HG03457 (cell line): ENCODE results near the gene ASAP2.

Source experiments
- ATAC-seq: cut with Tn5 transposase; IDR thresholded peaks from one replicate; pipeline ENCODE4 v1.9.1; 2021; ENCODE audit warnings: moderate number of reproducible peaks; ENCODE audit not compliant: unreplicated experiment

ASAP2 gene

GRCh38 chr2:9374071-9374730, 167.6 kb downstream of the ASAP2 start:
- no peak for ATAC-seq

- ATAC-seq: no peak
These were observed 169.3 kb downstream of the ASAP2 start for GRCh38 chr2:9375857-9376428.

GRCh38 chr2:9377461-9378097, 171.0 kb downstream of the ASAP2 start:
- no peak for ATAC-seq

DNA sequence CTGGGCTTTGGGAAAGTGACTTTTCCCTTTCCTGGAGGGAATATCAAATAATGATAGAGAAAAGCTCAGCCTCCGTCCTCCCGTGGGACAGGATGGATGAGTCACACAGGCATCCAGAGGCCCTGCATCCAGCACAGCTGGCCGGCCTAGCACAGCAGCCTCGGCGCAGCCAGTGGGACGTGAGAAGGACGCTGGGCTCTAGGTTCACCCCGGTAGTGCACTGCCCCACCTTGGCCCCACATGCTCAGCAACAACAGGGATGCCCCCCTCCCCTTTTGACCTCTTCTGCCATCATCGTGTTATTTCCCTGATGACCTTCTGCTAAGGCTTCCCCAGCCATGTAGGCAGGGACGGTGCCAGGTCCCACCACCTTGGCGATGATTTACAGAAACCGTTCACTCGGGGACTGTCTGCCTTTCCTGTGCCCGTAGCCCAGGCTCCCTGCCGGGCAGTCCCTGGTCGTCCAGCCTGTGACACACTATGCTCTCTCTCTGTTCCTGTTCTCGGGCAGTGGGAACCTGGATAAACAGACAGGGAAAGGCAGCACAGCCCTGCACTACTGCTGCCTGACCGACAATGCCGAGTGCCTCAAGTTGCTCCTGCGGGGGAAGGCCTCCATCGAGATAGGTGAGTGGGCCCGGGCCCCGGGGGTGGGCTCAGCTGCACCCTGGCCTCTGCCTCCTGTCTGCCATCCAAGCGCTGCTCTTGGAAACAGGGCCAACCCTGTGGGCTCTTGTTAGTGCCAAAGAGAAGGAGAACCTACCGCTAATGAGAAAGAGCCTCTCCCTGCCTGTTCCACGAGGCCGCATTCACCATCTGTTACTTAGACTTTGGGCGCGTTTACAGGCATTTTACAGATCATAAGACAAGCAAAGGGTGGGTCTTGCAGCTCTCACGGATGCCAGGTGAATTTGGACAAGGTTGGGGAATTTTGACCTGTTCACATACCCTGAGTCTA, 172.1 kb downstream of the ASAP2 start:
- no peak for ATAC-seq

DNA sequence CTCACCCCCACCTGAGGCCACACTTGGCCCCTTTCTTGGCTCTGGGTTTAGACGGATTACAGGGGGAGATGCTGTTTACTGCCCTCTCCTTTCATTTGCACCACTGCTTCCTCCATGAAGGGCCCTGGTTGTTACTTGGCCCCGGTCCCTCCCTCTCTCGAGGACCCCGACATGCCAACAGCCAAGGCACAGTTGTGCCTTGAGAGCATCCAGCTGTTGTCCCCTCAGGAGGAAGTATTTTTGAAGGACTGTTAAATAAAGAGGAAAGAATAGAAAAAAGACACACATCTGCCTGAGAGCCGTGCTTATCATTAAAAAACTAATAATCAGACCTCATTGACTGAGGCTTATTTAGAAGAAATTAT, 172.8 kb downstream of the ASAP2 start:
- ATAC-seq: no peak

- ATAC-seq: no peak
These were observed 174.4 kb downstream of the ASAP2 start for GRCh38 chr2:9380702-9381628.

DNA sequence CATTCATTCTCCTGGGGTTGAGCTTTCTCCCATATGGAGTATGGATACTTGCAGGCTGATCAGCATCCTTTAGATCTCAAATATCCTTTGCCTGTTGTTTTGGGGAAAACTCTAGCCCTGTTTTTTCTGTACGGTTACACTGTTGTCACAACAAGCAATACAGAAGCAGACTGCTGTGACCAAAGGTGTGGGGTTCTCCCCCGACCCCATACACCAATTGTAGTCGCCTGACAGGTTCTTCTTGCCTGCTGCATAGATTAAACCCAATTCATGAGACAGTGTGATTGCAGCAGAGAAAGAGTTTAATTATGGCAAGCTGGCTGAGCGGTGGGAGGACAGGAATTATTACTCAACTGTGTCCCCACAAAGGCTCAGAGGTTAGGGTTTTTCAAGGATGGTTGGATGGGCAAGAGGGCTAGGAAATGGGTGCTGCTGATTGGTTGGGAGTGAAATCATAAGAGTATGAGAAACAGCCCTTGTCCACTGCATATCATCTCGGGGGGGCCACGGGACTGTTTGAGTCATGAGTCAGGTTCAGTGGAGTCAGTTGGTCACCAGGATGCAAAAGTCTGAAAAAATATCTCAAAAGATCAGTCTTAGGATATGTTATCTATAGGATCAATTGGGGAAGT, 176.1 kb downstream of the ASAP2 start:
- ATAC-seq: no peak

GRCh38 chr2:9384521-9384920, 177.9 kb downstream of the ASAP2 start:
- no peak for ATAC-seq

DNA sequence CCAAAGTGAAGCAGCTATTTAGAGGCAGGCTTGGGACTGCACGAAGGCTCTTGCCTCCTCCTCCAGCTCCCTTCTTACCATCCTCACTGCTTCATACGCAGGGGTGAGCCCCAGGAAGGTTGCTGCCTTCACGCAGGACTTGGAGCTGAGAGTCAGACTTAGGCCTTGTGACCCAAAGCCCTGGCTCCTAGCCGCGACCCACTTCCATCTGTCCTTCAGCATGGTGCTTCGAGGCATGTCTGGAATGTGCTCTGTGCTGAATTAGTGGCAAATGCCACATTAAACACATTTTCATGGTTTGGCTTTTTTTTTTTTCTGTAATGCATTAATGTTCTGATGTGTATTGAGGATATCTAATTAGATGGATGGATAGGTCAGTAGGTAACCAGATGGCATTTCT, 179.2 kb downstream of the ASAP2 start:
- ATAC-seq: no peak

DNA sequence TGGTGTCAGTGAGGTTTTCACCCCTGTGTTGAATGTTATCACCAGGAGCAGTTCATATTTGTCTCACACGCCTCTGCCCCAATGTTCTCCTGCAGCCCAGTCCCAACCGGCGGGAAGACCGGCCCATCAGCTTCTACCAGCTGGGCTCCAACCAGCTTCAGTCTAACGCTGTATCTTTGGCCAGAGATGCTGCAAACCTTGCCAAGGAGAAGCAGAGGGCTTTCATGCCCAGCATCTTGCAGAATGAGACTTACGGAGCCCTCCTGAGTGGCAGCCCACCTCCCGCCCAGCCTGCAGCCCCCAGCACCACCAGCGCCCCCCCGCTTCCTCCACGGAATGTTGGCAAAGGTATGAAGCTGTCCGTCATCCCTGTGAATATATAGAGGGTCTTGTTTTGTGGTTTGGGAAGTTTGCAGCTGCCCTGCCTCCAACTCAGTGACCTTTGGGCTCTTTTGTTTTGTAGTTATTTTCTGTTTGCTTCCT, 181.6 kb downstream of the ASAP2 start:
- ATAC-seq: no peak

DNA sequence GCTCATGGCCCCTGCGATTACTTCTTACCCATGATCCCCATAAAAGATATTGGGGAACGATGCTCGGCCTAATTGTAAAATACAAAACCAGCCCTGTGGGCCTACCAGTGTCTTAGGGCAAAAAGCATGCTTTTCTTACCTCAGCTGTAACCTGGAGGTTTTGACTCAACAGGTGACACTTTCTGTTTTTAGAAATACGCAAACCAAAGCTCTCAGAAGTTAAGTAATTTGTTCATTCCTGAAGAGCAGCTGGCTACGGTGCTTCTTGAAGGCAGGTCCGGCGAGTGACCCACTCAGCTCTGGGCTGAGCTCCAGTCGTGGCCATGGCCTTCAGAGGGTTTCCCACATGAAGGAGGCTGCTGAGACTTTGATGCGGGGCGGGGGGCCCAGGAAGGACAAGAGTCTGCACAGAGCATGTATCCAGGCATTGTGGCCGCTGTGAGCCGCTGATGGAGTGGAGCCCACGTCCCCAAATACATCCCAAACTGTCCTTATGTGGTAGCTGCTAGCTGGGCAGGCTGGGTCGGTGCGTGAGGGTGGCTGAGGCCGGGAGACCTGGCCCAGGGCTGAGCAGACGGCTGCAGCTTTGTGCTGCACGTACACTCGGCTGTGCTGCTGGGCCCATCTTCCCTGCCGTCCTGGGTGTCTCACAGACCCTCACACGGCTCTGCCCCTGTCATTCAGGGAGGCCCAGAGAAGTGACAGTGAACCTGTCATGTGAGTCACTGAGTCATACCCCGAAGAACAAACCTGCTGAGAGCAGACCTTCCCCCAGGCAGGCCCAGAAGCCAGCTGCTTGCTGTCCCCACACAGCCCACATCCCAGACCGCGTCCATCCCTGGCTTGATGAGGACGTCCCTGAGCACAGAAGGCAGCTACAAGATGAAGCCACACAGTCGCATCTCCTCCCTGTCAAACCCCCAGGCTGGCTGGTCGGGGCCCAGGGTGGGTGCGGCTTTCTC, 182.6 kb downstream of the ASAP2 start:
- no peak for ATAC-seq

- ATAC-seq: no peak
These were observed 183.7 kb downstream of the ASAP2 start for GRCh38 chr2:9390151-9390850.

DNA sequence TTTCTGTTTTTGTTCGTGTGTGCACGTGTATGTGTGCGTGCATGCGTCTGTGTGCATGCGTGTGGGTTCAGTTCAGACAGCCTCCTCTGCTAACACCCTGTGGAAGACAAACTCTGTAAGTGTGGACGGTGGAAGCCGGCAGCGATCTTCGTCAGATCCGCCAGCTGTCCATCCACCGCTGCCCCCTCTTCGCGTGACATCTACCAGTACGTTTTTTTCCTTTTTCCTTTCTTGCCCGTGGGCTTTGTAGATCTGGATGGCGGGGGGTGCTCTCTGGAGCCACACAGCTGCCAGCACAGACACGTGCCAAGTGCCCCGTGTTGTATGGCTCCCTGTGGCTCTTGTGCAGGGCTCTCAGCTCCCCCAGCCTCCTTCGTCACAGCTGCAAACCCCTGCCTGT, 184.4 kb downstream of the ASAP2 start:
- no peak for ATAC-seq

DNA sequence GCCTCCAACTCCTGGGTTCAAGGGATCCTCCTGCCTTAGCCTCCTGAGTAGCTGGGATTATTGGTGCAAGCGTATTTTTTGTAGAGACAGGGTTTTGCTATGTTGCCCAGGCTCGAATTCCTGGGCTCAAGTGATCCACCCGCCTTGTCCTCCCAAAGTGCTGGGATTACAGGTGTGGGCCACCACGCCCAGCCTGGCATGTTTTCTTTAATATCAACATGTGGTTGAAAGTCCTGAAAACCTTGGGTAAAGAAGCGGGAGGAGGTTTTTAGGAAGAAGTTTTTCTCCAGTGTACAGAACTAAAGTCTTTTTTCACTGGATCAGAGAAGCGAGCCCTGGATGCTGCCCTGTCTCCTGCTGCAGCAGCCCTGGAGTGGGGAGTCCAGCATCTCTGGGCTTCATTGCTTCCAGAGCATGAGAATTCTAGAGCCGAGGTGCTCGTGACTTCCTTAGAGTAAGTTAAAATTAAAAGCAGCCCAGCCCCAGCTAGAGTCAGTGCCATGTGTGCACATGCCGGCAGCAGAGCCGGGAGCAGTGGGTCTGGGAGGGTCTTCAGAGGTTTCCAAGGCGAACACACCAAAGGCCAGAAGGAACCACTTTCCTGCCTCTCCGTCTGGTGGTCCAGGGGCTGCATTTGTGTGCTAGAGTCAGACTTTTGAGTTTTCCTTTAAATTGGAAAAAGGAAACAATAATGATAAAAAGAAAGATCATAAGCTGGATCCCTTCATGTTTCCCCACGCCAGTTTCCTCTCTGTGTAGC, 185.5 kb downstream of the ASAP2 start:
- no peak for ATAC-seq

DNA sequence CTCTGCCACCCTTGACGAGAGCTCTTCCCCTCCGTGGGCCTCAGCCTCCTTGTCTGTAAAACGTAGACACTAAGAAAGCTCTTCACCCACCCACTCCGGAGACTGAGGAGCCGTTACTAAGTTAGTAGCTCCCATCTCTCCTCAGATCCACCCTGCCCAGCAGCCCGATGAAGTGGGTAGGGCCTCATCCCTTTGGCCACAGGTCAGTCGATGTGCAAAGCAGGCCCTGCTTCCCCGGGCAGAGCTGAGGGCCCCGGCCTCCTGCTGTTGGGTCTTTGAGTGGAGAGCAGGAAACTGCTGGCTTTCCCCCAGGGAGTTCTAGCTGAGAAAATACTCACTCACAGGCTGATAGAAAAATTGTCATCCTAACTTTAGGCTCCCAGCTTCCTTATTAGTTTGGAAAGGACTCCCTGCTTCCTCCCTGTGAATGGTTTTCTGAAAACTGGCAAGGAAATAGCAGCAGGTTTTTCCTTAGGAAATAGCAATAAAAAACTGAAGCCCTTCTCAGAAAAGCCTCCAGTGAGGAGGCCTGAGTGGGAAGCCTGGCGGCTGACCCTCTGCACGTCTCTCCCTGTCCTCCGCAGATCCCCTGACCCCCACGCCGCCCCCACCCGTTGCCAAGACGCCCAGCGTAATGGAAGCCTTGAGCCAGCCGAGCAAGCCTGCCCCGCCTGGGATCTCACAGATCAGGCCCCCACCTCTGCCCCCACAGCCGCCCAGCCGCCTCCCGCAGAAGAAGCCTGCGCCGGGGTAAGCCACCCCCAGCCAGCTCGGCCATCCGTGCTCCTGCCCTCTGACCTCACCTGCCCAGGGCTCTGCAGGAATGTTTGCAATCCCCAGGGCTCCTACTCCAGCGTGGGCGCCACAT, 186.5 kb downstream of the ASAP2 start:
- no peak for ATAC-seq

- ATAC-seq: no peak
These were observed 188.2 kb downstream of the ASAP2 start for GRCh38 chr2:9394816-9395215.
